ENCODE results near the gene LMF1.

- no peak for TF ChIP-seq CTCF (IDR thresholded peaks at IDR 0.05)
- no peak for TF ChIP-seq POLR2A (IDR thresholded peaks at IDR 0.05)
These were observed 3.1 kb downstream of the LMF1 start for GRCh38 chr16:967546-968295.
